Fibroblast of skin of scalp (primary cell): Measurements from ENCODE around the gene FAM163A.

Experiments
- DNase-seq: peaks from one replicate; pipeline ENCODE4 v3.0.0-alpha.2; 2013

Gene FAM163A

GRCh38 chr1:179753061-179753460 lies 10.0 kb downstream of the FAM163A start:
- DNase-seq: no peak

GRCh38 chr1:179754041-179754624 lies 11.0 kb downstream of the FAM163A start:
- DNase-seq: peak; percentile 73

DNA sequence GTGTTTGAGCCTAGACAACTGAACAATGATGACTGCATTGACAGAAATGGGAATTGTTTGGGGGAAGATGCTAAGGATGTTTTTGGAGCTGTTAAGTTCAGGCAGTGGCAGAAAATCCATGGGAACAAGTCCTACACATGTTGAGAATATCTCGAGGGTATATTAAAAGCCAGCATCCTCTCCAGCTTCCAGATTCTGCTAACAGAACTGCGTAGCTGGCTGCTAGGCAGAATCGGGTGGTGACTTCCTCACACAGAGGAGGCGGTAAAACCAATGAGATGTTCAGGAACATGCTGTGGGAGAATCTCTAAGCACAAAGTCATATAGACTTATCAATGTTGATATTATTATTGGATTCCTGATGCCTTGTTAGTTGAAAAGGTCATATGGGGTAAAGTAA lies 14.8 kb downstream of the FAM163A start:
- DNase-seq: no peak

GRCh38 chr1:179760521-179760920 lies 17.4 kb downstream of the FAM163A start:
- no peak for DNase-seq

GRCh38 chr1:179761296-179761695 lies 18.2 kb downstream of the FAM163A start:
- no peak for DNase-seq

- no peak for DNase-seq
Observed at GRCh38 chr1:179761846-179762640, 19.0 kb downstream of the FAM163A start.

DNA sequence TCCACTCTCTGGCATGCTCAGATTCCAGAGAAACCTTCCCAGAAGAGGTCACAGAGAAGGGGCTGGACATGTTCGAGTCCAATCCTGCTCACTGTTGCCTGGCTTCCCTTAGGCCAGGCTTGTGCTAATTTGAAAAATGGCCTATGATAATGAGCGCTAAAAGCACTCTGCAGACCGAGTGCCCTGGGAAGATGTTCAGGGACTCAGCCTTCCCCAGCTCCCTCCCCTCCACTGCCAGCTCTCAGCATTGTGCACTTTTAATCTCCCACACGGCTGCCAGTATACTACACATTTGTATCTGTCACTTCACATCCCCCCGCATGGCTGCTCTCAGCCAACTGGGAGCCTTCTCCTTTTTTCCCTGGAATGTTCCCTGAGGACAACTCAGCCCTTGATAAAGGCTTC lies 24.1 kb downstream of the FAM163A start:
- no peak for DNase-seq

DNA sequence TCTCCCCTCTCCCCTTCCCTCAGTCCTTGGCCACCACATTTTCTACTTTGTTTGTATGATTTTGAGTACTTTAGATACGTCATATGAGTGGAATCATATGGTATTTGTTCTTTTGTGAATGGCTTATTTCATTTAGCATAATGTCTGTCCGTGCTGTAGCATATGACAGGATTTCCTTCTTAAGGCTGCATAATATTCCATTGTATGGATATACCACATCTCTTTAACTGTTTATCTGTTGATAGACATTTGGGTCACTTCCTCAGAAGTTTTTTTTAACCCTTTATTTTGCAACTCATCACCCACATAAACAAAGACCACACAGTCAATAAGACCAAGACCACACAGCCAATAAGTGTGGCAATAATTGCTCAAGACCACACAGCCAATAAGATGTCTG lies 24.9 kb downstream of the FAM163A start:
- DNase-seq: no peak

DNA sequence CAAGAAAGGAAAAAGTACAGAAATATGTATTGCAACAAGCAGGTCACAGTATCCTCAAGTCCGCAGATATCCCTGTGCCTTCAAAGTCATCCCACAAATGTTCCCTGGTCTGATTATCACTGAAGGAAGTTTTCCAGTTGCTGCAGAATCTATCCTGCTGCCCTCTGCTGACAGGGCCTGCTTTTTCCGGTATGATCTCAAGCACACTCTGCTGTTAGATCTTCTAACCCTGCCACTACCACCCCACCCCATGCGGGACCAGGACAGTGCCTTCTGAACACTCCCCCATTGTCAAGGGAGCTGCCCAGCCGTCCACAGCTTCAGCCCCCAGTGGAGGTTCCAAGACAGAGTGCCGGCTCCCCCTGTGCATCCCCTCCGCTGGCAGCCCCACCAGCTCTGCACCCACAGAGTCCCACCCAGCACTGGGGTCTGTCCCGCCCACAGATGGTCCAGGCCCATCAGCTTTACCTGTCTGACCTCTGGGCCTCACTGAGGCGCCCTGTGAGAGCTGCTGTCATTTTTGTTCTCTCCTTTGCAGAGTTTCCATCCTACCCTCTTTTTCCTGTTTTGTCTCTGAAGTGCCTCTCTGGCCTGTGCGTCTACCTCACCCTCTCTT lies 27.9 kb downstream of the FAM163A start:
- no peak for DNase-seq

GRCh38 chr1:179773264-179773663 lies 30.2 kb downstream of the FAM163A start:
- DNase-seq: no peak

DNA sequence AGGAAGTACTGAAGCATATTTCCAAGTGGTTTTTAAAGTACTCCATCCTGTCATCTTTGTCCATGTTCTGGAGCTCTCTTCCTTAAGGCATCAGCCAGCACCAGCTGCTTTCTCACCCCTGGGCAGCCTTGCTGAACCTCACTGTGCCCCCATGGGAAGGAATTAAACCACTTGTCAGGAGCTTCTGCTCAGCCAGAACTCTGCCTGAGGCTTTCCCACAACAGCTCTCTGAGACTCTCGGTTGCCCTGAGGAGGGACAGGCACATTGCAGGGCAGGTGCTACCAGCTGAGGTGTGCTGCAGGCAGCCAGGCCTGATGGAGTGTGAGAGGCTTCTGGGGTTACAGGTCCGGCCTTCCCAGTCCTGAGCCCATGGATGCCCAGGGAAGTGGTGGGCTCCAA lies 30.9 kb downstream of the FAM163A start:
- no peak for DNase-seq

DNA sequence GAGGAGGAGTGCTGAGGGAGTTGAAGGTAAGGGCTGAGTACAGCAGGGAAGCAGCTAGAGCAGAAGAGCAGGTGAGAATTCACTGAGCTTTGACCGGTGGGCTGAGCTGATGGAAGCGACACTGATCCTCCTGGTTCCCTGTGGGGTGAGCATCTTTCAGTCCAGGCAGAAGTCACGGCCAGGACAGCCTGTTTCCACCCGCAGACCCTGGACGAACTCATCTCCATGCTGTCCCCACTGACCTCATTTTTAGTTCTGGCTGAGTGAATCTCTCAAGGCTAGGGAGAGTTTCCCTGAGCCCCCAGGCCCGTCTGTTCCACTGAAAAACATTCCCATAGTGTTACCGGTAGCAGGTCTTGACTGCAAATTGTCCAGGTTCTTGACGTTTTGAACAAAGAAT lies 31.5 kb downstream of the FAM163A start:
- DNase-seq: no peak

GRCh38 chr1:179775009-179775408 lies 31.9 kb downstream of the FAM163A start:
- DNase-seq: no peak

- DNase-seq: no peak
Observed at GRCh38 chr1:179776831-179777230, 33.7 kb downstream of the FAM163A start.

DNA sequence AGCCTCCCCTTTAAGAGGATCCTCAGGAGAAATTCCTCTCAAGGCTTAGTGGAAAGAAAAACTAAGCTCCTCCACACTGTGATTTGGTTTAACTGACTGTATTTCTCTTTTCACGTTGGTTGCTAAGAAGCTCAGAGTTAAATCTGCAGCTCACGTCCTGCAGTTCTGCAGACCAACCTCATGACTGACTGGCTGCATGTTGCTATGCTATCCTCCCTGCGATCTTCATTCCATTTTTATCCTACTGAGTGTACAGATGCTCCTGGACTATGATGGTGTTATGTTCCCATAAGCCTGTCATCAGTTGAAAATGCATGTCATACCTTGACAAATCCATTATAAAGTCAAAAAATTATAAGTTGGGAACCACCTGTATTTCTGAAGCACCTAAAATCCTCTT lies 34.6 kb downstream of the FAM163A start:
- DNase-seq: no peak

DNA sequence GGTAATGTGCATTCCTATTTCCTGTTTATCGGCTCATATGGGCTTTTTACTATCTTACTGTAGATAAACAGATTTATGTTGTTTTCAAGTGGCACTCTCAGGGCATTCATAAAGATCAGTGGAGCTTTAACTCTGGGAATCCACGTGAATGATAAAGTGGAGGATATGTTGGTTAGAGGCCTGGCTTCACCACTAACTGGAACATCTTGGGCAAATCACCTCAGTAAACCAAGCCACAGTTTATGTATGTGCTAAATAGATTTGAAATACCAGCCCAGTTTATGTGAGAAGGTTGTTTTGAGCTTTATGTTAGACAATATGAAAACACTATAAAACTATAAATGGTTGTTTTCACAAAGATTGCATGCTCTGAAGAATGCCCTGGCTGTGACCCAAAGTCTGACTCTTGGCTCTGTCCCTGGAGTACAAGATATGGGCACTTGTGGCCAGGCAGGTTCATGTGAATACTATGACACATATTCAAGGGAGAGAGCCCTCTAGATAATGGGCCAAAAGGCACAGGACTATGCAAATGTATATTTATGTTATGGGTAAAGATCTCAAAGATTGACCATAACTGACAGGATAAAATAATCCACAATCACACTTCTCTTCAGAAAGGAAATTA lies 36.7 kb downstream of the FAM163A start:
- DNase-seq: no peak

- DNase-seq: no peak
Observed at GRCh38 chr1:179781962-179782361, 38.9 kb downstream of the FAM163A start.

- DNase-seq: no peak
Observed at GRCh38 chr1:179785031-179785431, 41.9 kb downstream of the FAM163A start.

GRCh38 chr1:179785728-179786127 lies 42.6 kb downstream of the FAM163A start:
- no peak for DNase-seq

- DNase-seq: no peak
Observed at GRCh38 chr1:179786815-179787685, 44.0 kb downstream of the FAM163A start.

GRCh38 chr1:179788259-179788658 lies 45.2 kb downstream of the FAM163A start:
- DNase-seq: no peak

GRCh38 chr1:179793281-179793680 lies 50.2 kb downstream of the FAM163A start:
- no peak for DNase-seq

- DNase-seq: no peak
Observed at GRCh38 chr1:179794146-179794545, 51.1 kb downstream of the FAM163A start.
